ENCODE data around the gene DOCK1.
"Not testable (repeated sequence)": the region's sequence is repeated elsewhere in the genome, so short reads cannot be mapped to it uniquely, and the experiment has no call there.

The DOCK1 gene

GRCh38 chr10:126924915-126925300 lies 19.7 kb downstream of the DOCK1 start:
- no peak for DNase-seq (ENCODE audit: low read depth)

DNA sequence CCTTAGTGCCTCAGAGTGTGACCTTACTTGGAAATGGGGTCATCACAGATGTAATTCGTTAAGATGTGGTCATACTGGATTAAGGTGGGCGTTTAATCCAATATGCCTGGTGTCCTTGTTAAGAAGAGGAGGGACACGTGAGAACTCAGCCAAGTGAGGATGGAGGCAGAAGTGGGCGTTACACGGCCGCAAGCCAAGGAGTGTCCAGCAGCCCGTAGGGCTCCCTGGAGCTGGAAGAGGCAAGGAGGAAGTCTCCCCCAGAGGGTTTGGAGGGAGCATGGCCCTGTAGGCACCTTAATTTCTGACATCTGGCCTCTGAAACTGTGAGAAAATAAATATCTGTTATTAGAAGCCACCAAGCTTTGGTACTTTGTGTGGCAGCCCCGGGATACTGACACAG lies 21.3 kb downstream of the DOCK1 start:
- no peak for DNase-seq (ENCODE audit: low read depth)

DNA sequence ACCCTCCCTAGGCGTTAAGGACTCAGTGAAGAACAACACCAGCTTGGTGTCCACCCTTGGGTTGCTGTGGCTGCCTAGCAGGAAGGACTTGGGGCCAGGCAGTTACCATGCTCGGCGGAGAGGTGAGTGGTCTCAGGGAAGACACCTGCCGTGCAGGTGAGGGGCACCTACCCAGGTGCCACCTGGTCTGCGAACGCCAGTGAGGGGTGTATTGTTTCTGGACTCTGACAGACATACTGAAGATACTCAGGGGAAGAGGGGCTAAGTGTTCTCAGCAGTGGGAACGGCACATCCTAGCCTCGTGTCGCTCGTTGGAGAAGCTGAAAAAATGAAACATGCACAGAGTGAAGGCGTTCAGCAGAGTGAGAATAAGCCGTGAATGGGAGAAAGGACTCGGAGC lies 22.6 kb downstream of the DOCK1 start:
- DNase-seq (ENCODE audit: low read depth) = no peak

- DNase-seq (ENCODE audit: low read depth) = no peak
These were observed 23.0 kb downstream of the DOCK1 start for GRCh38 chr10:126928274-126928673.

DNA sequence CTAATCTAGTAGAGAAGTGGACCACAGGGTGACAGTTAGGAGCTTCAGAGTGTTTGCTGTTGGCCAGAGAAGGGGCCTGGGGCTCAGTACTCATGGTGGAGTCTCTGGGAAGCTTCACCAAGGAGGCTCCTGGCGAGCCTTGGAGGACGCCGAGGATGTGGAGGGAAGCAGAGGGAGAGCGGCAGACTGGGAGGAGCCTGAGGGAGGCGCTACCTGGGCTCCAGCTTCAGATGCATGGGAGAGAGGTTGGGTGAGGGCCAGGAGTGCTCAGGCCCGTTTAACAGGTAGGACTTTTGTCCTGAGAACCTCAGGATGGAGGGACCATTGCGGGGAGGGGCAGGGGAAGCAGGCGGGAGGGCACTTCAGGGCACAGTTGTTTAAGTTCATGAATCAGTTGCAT lies 24.2 kb downstream of the DOCK1 start:
- DNase-seq (ENCODE audit: low read depth) = no peak

- no peak for DNase-seq (ENCODE audit: low read depth)
These were observed 25.1 kb downstream of the DOCK1 start for GRCh38 chr10:126930131-126930882.

DNA sequence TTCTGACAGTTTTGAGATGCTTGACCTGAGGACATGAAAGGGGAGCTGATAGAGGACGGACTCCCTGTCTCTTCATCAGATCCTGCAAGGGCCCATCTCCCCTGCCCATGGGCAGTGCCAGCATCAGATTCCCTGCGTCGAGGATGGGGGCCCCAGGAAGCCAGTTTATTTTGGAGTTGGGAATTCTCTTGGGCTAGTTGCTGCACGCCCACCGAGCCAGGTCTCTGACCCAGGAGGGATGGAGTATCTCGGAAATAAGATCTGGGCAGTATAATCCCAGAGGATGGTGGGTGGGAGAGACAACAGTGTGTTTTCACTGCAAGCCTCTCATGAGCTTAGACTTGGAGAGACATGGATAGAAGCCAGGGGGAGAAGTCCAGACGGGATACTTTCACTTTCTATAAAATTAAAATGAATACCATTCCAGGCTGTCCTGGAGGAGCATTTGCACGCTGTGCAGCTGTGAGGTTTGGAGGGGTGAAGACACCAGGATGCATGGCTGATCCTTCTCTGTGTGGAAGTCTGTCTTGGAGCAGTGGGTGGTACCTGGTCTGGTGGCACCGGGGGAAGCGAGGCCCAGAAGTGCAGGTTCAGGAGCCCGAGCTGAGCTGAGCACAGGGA lies 25.8 kb downstream of the DOCK1 start:
- DNase-seq (ENCODE audit: low read depth) = no peak

DNA sequence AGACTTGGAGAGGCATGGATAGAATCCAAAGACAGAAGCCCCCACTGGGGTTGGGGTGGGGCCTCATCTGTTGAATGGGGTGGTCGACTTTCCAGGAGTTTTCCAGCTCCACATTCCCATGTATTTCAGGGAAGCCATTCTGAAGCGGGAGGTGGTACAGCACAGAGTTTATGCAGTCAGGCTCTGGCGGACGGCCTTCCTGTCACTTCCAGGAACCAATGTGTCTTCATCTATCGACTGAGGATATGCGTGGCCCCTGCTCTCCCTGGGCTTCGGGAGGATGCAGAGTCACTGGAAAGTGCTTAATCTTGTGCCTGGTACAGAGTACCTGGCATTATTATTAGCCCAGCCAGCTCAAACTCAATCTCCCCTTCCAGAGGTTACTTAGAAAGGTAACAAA lies 26.3 kb downstream of the DOCK1 start:
- no peak for DNase-seq (ENCODE audit: low read depth)

DNA sequence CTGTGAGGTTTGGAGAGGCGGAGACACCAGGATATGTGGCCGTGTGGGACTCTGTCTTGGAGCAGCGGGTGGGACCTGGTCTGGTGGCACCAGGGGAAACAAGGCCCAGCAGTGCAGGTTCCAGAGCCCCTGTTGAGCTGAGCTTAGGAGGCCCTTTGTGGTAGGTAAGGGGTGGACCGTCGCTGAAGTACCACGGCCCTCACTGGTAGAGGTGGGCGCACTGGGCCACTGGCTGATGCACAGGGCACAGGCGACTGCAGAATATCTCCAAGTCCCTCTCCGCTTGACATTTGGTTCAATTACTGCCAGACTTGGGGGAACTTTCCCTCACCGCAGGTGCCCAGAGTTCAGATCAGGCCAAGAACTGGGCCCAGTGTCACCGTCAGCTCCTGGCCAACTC lies 27.3 kb downstream of the DOCK1 start:
- no peak for DNase-seq (ENCODE audit: low read depth)

GRCh38 chr10:126933116-126933515 lies 27.9 kb downstream of the DOCK1 start:
- DNase-seq (ENCODE audit: low read depth) = no peak

DNA sequence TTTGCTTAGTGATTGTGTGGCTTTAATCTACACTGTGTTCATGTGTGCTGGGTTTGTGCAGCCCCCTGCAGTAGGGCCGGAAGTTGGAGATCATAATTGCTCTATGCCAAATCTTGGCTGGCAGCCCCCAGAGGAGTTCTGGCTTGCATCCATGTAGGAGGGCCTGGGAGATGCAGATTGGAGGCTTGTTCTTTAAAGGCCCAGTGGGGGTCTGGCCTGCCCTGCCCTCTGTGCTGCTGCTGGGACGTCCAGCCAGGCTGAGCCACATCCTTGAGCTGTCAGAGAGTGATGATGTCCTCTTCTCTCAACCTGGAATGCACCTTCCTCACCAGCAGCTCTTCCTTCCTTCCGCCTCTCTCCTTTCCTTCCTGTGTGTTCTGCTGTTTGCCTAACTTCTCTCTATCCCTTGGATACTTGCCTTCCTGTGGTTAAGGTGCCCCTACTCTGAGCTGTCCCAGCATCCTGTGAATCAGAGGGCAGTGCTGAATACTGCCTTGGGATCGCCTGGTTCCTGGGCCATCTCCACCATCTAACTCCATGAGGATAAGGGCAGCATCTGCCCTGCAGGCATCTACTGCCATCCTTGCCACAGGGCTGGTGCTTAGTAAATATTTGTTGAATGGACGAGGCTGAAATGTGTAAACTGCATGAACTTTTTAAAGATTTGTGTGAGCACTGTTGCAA lies 30.2 kb downstream of the DOCK1 start:
- no peak for DNase-seq (ENCODE audit: low read depth)

- DNase-seq (ENCODE audit: low read depth) = no peak
These were observed 31.8 kb downstream of the DOCK1 start for GRCh38 chr10:126937026-126937425.

GRCh38 chr10:126938121-126938520 lies 32.9 kb downstream of the DOCK1 start:
- not testable (repeated sequence) for DNase-seq (ENCODE audit: low read depth)

GRCh38 chr10:126939706-126940105 lies 34.5 kb downstream of the DOCK1 start:
- no peak for DNase-seq (ENCODE audit: low read depth)

DNA sequence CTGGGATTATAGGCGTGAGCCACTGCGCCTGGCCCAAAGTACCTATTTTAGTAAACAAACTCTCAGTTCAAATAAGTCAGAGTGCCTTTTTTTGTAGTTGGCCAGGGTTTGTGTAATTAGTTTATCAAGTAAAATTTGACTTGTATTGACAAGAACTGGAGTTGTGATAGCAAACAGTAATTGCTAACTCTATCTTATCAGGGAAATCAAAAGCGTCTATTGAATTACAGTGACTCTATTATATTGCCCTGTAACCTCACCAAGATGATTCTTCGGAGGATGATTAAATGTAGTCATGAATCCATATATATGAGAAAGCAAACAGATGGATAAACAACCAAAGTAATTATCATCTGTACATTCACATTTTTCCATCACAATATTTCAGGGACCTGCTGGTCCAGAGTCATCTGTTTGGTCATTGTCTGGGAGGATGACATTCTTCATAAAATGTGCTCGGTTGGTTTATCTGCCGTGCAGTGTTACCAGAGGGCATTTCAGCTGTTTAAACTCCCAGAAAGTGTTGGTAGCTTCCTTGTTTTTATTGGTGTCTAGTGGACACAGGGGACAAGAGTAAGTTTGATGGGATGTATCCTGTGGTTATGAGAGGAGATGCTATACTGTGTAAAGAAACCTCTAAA lies 35.6 kb downstream of the DOCK1 start:
- no peak for DNase-seq (ENCODE audit: low read depth)

DNA sequence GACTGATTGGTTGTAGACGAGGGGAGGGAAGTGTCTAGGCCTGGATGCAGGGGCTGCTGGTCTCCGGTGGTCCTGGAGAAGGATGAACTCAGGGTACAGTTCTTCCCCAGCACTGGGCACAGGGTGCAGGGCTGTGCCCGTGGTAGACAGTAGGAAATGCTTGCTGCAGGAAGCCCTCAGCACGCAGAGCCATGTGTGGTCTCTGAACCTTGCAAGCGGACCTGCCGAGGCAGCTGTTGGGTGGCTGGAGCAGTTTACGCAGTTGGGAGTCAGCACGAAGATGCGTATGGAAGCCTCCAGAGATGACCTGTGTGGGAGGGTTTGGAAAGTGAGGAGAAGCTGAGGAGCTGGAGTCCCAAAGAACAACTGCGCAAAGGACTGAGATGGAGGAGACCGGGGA lies 39.0 kb downstream of the DOCK1 start:
- no peak for DNase-seq (ENCODE audit: low read depth)

DNA sequence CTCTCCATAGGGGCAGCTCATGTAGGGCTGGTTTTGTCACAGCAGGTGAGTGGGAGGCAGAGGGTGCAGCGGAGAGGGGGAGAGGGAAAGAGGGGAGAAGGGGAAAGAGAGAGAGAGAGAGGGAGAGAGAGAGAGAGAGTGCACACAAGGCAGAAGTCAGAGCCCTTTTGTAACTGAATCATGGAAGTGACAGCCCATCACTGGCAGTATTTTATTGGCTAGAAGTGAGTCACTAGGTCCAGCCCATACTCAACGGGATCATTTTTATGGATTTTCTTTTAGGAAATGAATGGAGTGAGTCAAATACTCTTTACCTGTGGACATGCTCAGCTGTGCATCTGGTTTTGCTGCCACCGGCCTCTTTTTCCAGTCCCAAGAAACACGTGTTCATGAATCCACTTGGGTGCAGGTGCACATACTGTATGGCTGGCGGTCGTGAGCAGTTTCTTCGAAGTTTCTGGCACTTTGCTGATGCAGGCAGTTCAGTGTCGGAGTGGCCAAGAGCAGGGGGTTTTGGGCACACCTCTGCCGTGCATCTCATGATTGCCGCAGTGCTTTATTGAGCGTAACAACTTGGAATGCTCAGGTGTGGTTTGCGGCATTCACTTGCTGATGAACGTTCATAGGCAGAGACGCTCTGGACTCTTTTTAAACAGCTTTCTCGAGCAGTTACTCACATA lies 40.3 kb downstream of the DOCK1 start:
- no peak for DNase-seq (ENCODE audit: low read depth)

DNA sequence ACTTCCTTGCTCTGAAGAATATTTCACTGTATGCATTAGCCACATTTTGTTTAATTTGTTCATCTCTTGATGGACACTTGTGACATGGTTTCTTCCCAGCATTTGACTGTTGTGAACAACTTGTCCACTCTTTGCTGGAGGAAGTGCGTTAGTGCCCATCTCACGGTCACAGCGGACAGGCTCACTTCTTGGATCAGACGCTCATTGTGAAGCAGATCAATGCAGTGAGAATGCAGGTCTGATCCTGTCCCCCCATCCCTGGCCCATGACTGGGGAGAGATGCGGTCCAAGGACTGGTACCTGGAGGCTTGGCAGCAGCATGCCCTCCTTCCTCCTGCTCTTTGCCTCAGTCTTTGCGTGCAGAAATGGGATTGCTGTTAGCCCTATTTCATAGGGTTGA lies 41.5 kb downstream of the DOCK1 start:
- DNase-seq (ENCODE audit: low read depth) = no peak

- DNase-seq (ENCODE audit: low read depth) = no peak
These were observed 43.3 kb downstream of the DOCK1 start for GRCh38 chr10:126948355-126949160.

DNA sequence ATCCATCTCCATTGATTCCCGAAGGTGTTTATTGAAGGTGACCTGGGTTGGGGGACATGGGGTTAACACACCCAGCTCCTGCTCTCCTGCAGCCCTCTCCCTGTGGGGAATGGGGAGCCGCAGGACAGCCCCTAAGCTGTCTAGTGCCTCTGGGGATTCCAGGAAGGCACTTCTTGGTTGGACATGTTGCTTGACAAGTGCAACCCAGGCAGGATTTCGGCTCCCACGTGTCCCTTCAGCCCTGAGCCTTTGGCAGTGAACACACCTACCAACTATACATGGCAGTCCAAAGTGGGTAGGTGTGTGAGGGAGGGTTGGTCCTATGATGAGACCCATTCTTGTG lies 43.9 kb downstream of the DOCK1 start:
- no peak for DNase-seq (ENCODE audit: low read depth)

- DNase-seq (ENCODE audit: low read depth) = no peak
These were observed 45.3 kb downstream of the DOCK1 start for GRCh38 chr10:126950401-126951105.

Measured in T follicular helper cell (primary cell).